Measurements from ENCODE around the gene ITPRIPL2.

Gene ITPRIPL2

GRCh38 chr16:19118938-19119431 lies 5.2 kb downstream of the ITPRIPL2 start:
- no peak for DNase-seq

- DNase-seq = no peak
Observed at GRCh38 chr16:19119564-19119963, 5.8 kb downstream of the ITPRIPL2 start.

- no peak for DNase-seq
Observed at GRCh38 chr16:19123535-19124178, 9.9 kb downstream of the ITPRIPL2 start.

- DNase-seq = no peak
Observed at GRCh38 chr16:19126300-19126699, 12.5 kb downstream of the ITPRIPL2 start.

GRCh38 chr16:19127205-19127604 lies 13.4 kb downstream of the ITPRIPL2 start:
- no peak for DNase-seq

GRCh38 chr16:19127674-19128131 lies 13.9 kb downstream of the ITPRIPL2 start:
- DNase-seq = no peak

- no peak for DNase-seq
Observed at GRCh38 chr16:19128454-19129200, 14.9 kb downstream of the ITPRIPL2 start.

GRCh38 chr16:19130385-19130784 lies 16.6 kb downstream of the ITPRIPL2 start:
- DNase-seq = no peak

GRCh38 chr16:19130852-19131824 lies 17.4 kb downstream of the ITPRIPL2 start:
- DNase-seq = peak; percentile 39

- DNase-seq = no peak
Observed at GRCh38 chr16:19131825-19132218, 18.1 kb downstream of the ITPRIPL2 start.

- no peak for DNase-seq
Observed at GRCh38 chr16:19132255-19132654, 18.5 kb downstream of the ITPRIPL2 start.

- no peak for DNase-seq
Observed at GRCh38 chr16:19132898-19133297, 19.1 kb downstream of the ITPRIPL2 start.

GRCh38 chr16:19133600-19133999 lies 19.8 kb downstream of the ITPRIPL2 start:
- no peak for DNase-seq

- no peak for DNase-seq
Observed at GRCh38 chr16:19135201-19135842, 21.6 kb downstream of the ITPRIPL2 start.

- no peak for DNase-seq
Observed at GRCh38 chr16:19135896-19136438, 22.2 kb downstream of the ITPRIPL2 start.

GRCh38 chr16:19136549-19137196 lies 22.9 kb downstream of the ITPRIPL2 start:
- DNase-seq = no peak

- DNase-seq = no peak
Observed at GRCh38 chr16:19137201-19138128, 23.7 kb downstream of the ITPRIPL2 start.

GRCh38 chr16:19138601-19139000 lies 24.8 kb downstream of the ITPRIPL2 start:
- peak; percentile 34 for DNase-seq

- no peak for DNase-seq
Observed at GRCh38 chr16:19139436-19140091, 25.8 kb downstream of the ITPRIPL2 start.
